C4-2B (cell line): ENCODE data around the gene DNLZ.
A peak's percentile ranks its signal among the peaks of the same experiment; 100 is the strongest.

ENCODE experiments used
- CTCF ChIP-seq: fragments of 450-650 bp; conservative IDR thresholded peaks from 2 replicates; pipeline ENCODE4 v1.5.1; 2017; ENCODE audit warnings: mild to moderate bottlenecking
- ZFX ChIP-seq: fragments of 450-650 bp; IDR thresholded peaks from 2 replicates; pipeline ENCODE4 v1.6.1; 2017

- peak; percentile 99 for TF ChIP-seq CTCF
- TF ChIP-seq ZFX, result no peak
Observed at GRCh38 chr9:136339173-136339957, 24.2 kb downstream of the DNLZ start.
